AG09309 (cell line): ENCODE measurements around the gene PPFIBP1.
"Not testable (repeated sequence)": the region's sequence is repeated elsewhere in the genome, so short reads cannot be mapped to it uniquely, and the experiment has no call there.

Experiments used
- DNase-seq: peaks from one replicate; pipeline ENCODE4 v3.0.0-alpha.2; 2010; ENCODE audit warnings: low read depth
- H3K4me3 ChIP-seq: 2 replicates; pipeline ENCODE4 v1.5.1; 2011; ENCODE audit warnings: mild to moderate bottlenecking, low read depth, low read length, moderate library complexity; ENCODE audit not compliant: control insufficient read depth
- CTCF ChIP-seq: IDR thresholded peaks from 2 replicates; pipeline ENCODE4 v1.5.1; 2011; ENCODE audit warnings: mild to moderate bottlenecking, low read depth, low read length, inconsistent platforms; ENCODE audit not compliant: insufficient read depth, control insufficient read depth; ENCODE audit errors: missing control alignments

The PPFIBP1 gene

GRCh38 chr12:27733791-27734190, 209.8 kb downstream of the PPFIBP1 start:
- no peak overlapping the region for H3K4me3 ChIP-seq
- TF ChIP-seq CTCF, result no peak
- no peak for DNase-seq

- DNase-seq, H3K4me3 ChIP-seq: not testable (repeated sequence)
These were observed 210.3 kb downstream of the PPFIBP1 start for GRCh38 chr12:27734321-27734720.

- no peak for TF ChIP-seq CTCF
These were observed 219.6 kb downstream of the PPFIBP1 start for GRCh38 chr12:27743601-27744000.

More at GRCh38 chr12:27743601-27744000, 219.6 kb downstream of the PPFIBP1 start:
- H3K4me3 ChIP-seq, result no peak overlapping the region
- no peak for DNase-seq
